Inflammatory macrophage treated with lipopolysaccharide for 4 hours (primary cell): ENCODE measurements around the gene COMTD1.
A peak's percentile ranks its signal among the peaks of the same experiment; 100 is the strongest.
"Not testable (repeated sequence)": the region's sequence is repeated elsewhere in the genome, so short reads cannot be mapped to it uniquely, and the experiment has no call there.

ENCODE experiments used
- DNase-seq: peaks from one replicate; pipeline ENCODE4 v3.0.0-alpha.2; 2020

Gene COMTD1

GRCh38 chr10:75244487-75245353 is 9.0 kb upstream of the COMTD1 start:
- no peak for DNase-seq

GRCh38 chr10:75243426-75243825 is 7.7 kb upstream of the COMTD1 start:
- no peak for DNase-seq

DNA sequence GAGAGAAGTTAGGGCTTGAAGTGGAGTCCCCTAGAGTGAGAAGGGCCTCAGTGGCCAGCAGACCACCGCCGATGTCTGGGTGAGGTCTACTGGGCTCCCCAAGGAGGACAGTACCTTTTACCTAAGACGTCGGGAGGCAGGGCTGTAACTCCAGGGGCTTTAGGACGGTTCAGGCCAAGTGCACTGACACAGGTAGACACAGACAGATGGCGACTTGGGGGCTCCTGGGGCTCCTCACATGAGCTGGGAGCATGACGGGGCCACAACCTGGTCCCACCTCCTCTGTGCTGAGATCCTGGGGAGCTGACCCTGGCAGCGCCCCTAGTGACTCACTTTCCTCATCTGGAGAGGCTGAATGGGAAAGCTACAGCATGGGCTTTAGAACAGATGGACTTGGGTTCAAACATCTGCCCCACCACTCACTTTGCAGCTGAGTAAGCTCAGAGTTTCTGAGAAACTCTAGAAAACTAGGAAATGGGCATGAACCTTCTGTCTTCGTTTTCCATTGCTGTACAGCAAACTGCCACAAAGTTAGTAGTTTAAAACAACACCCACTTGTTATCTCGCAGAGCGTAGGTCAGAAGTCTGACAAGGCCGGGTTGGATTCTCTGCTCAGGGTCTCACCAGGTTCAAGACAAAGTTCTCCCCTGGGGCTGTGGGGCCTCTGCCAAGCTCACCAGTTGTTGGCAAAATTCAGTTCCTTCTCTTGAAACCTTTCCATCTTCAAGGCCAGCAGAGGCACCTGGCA is 4.7 kb upstream of the COMTD1 start:
- DNase-seq, result no peak

DNA sequence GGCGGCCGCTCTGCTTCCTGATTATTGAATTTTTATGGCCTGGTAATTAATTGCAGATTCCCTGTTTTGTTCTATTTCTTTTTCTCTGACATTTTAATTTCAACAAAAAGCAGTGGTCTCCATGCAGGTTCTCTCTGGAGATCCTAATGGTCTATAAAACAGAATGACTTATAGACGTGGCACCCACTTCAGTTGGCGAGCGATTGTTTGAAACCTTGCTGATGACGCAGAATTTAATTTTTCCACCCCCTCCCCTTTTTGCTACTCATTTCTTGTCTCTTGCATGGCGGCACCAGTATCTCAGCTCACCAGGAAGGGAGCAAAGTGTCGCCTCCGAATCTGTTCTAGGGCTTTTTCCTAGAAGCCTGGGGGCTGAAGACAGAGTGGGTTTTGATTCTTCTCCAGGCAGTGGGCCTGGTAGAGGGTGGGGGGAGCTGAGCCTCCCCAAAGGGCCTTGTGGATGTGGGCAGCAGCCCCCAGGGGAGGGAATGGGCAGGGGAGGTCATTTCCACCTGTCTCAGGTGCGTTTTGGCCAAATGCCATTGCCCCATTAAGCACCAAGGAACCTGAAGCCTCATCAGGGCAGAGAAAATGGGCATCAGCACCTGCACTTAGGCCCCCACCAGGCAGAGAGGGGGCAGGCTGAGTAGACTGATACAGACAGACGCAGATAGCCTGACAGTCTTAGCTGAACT is 3.5 kb upstream of the COMTD1 start:
- DNase-seq, result no peak

DNA sequence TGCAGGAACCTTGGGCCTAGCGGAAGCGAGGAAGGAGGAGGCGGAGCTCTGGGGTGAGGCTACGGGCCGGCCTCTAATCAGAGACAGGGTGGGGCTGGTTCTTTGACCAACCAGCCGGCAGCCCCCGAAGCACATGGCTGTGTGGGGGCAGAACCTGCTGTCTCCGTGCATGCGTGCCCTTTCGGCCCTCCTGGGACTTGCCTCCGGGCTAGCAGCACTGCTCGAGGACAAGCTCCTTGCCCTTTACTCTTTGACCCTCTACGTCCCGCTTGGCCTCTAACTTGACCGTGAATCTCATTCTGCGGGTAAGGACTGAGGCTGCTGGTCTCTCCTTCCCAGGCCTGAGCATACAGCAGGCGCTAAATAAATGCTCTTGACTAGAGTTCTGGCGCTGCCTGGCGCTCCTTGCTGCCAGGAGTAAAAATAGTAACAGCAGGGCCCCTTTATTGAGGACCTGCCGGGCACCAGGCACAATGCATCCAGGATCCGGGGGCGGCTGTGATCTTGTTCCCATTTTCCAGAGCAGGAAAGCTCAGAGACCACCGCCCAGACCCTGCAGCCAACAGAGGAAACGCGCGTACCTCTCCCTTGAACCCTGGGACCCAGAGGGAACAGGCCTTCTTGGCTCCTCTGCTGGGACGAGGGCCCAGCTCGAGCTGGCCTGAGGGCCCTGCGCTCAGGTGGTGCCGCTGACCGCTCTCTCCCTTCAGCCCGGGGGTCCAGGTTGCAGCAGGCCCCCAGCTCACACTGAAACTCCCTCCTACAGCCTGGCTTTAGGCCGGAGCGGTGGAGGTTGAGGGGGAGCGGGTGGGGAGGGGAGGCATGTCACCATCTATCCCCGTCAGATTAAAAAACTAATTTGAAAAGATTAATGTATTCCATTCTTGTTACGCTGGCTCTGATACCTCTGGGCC is 2.7 kb upstream of the COMTD1 start:
- no peak for DNase-seq

DNA sequence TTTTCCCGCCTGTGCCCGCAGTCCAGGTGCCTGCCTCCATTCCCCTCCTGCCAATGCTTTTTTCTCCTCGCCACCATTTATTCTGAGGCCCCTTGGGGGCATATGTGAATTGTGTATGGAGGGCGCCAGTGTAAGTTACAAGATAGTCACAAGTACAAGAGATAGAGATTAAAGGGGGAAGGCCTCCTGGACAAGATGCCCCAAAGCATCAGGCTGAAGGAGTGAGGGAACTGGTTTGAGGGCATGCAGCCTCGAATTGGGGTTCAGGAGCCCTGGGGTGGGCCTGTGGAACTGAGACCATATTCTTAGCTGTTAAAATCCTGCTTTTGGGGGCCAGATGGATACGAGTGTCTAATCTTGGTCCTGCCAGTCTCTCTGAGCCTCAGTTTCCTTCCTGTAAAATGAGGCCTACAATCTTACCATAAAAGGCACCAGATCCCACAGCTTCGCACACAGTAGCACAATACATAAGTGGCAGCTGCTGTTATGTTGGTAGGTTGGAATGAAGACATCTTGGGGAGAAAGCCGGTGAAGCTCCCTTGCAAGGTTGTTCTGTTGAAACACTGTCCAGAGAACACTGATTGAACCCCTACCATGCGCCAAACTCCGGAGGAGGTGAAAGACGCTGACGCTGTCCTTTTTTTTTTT is 545 bp upstream of the COMTD1 start:
- no peak for DNase-seq

DNA sequence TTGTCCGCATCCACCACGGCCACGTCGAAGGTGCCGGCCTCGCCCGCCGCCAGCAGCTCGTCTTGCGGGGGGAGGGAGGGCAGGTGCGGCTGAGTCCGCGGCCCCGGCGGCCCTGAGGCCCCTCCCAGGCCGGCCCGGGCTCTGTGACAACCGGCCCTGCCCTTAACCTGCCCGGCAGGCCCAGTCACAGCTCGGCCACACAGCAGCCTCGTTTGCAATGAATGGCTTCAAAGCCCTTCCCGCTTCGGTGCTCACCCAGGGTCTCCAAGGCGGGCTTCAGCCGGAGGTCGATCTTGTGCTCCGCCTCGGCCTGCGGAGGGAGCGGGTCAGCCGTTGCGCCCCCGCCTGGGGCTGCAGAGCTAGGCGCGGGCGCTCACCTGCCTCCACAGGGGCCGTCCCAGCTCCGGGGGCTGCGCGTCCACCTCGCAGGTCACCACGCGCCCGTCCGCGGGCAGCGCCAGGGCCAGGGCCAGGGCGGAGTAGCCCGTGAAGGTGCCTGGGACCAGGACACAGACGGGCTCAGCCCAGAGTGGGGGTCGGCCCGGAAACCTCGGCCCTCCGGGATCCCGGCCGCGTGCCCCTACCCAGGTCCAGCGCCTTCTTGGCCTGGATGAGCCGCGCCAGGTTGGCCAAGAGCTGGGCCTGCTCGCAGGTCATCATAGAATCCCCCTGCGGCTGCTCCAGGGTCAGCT is 928 bp downstream of the COMTD1 start:
- peak; percentile 2 for DNase-seq

GRCh38 chr10:75234017-75234682 is 1.6 kb downstream of the COMTD1 start:
- peak; percentile 95 for DNase-seq

GRCh38 chr10:75233444-75234016 is 2.2 kb downstream of the COMTD1 start:
- DNase-seq, result no peak

GRCh38 chr10:75231672-75232581 is 3.8 kb downstream of the COMTD1 start:
- DNase-seq, result no peak

- peak; percentile 91 for DNase-seq
These were observed 5.1 kb downstream of the COMTD1 start for GRCh38 chr10:75230600-75231038.

- DNase-seq, result peak; percentile 8
These were observed 5.8 kb downstream of the COMTD1 start for GRCh38 chr10:75229971-75230370.

GRCh38 chr10:75228834-75229233 is 6.9 kb downstream of the COMTD1 start:
- DNase-seq, result no peak

DNA sequence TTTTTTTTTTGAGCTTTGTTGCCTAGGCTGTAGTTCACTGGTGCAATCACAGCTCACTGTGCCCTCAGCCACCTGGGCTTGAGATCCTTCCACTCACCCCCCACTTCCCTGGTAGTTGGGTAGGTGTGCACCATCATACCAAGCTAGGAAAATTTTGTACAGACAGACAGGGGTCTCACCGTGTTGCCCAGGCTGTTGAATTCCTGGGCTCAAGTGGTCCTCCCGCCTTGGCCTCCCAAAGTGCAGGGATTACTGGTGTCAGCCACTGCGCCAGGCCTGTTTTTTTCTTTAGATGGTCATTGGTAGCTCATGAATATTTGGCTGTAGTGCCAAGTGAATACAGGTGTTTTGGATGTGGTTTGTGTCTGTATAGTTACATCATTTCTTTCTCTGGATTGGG is 7.5 kb downstream of the COMTD1 start:
- DNase-seq, result no peak

DNA sequence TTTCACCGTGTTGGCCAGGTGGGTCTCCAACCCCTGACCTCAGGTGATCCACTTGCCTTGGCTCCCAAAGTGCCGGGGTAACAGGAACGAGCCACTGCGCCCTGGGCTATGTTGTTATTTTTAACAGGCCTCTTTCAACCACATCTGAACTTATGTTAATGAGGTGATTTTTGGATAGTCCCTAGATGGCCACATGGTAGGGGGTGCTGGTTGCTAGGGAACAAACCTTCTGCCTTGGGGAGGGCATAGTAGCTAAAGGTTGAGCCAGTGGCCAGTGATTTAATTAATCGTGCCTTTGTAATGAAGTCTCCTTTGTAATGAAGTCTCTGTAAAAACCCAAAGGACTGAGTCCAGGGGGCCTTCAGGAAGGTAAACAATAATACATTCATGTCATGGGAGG is 9.1 kb downstream of the COMTD1 start:
- DNase-seq, result no peak

GRCh38 chr10:75226095-75226494 is 9.7 kb downstream of the COMTD1 start:
- no peak for DNase-seq

DNA sequence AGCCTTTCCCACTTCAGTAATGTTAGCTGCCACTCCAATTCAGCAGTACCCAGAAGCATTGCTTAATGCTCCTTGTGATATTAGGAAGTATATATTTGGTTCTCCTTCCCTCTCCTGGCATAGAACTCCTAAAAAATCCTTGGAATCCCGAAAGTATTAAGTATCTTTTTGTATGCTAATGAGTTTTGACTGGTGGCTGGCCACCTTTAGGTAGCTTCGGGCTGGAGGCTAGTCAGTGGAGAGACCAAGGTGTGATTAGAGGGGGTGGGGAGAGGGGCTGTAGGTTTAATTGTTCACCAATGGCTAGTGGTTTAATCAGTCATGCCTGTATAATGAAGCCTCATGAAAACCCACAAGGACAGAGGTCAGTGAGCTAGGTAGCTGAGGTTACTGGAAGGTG is 12.2 kb downstream of the COMTD1 start:
- DNase-seq, result no peak

DNA sequence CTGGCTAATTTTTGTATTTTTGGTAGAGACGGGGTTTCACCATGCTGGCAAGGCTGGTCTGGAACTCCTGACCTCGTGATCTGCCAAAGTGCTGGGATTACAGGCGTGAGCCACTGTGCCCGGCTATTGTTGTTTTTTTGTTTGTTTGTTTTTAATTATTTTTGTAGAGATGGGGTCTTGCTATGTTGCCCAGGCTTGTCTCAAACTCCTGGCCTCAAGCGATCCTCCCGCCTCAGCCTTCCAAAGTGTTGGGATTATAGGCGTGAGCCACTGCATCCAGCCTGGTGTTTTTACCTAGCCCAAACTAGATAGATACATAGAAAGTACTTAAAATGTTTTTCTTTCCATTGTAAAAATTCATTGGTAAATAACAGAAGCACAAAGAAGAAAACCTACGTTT is 14.3 kb downstream of the COMTD1 start:
- DNase-seq, result not testable (repeated sequence)

GRCh38 chr10:75220274-75220673 is 15.5 kb downstream of the COMTD1 start:
- no peak for DNase-seq
